ENCODE measurements around the gene ATG3.
"Not testable (repeated sequence)": the region's sequence is repeated elsewhere in the genome, so short reads cannot be mapped to it uniquely, and the experiment has no call there.

ATG3 gene

DNA sequence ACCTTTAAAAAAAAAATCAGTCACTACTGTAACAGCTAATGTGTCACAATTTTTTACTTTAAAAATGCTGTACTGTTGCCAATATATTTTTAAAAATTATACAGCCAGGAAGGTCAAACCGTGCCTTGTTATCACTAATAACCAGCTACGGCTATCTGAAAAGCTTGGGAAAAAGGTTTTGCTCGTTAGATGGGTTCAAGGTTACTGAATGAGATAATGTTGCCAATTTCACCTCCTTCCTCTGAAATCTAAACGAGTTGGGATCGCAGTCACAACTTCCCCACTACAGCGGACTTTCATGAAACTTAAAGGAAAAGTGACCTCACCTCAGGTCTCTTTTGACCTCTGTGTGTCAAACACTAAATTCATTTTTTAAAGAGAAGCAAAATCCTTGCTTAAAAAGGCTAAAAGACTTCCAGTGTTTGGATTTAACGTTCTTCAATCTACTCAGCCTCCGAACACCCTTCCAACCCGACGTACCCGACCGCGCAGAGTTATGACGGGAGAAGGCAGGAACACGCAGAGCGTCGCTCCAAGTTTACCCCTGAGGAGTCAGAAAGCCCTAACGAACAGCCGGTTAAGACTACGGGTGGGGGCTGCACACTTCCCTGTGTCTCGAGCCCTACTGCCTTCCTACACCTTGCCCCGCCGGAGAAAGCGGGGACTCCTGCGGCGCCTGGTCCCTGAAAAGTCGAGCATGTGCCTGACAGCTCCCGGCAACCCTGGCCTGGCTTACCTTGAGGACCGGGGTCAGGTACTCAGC is 860 bp downstream of the ATG3 start:
- DNase-seq = peak; percentile 76

DNA sequence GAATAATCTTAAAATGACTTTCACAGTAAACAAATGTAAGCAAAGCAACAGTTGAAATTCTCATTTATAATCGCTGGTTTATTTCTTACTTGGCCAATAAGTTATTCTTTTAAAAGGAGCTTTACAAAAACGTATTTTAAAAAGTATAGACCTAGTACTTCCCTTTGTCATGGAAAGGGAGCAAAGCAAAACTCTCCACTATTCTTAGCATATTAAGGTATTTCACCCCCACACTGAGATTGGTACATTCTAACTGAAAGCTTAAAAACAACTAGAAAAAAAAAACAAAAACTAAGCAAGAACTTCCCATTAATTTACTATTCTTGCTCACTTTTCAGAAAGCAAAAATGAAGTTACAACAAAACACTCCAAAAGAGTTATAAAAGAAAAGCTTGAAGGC is 1.5 kb downstream of the ATG3 start:
- no peak for DNase-seq

DNA sequence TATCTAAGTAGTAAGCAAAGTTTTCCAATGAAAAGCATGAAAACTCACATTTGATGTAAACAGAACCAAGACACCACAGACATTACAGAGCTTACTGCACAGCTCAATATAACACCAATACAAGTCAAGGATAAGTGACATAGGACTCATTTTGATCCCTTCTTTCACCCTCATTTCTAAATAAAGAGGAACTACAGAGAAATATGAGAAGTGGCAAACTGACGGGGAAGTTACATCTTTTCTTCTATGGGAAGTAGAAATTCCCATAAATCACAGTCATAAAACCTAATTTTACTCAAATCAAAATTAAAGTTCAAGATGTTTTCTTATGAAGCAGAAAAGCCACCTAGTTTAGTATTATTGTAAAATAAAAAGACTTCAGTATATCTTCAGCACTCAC is 3.8 kb downstream of the ATG3 start:
- no peak for DNase-seq

DNA sequence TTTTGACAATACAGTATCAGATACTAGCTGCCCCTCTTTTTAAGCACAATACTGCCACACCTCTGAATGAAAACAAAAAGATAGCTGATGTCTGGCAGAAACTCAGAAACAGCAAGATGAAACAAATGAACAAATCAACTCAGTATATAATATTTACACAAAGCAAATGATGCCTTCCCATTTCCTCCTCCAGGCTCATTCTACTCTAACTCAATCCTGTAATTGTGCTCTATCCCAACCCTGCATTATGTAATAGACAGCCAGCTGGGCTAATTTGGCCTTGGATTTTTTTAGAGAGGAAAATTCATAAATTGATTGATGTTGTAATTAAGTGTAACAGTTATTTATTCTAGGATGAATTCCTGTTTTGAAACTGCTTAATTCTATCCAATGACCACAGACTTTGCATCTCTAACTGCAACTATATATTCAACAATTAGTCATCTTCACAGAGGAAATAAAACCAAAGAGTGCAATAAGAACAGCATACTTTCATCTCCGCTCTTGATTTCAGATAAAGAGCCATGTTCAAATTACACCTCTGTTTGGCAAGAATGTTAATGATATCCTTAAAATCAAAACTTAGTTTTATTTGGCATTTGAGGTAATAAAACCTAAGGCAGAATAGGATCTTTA is 6.1 kb downstream of the ATG3 start:
- DNase-seq = no peak

DNA sequence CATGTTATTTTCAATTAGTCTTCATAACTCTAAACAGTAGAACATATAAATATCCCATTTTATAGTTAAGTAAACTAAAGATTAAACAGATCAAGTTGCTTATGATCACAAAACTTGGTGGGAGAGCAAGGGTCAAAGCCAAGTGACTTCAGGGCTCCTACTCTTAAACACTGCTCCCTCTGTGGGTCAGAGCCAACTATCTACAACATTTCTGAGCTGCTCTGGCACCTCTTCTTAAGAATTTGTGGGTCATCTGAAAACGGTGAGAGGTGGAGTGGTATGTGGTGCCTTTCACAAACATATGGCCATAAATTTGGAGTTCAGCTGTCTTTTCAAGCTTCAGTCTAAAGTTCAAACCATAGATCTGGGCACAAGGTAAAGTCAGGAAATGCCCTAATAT is 10.9 kb downstream of the ATG3 start:
- DNase-seq = no peak

DNA sequence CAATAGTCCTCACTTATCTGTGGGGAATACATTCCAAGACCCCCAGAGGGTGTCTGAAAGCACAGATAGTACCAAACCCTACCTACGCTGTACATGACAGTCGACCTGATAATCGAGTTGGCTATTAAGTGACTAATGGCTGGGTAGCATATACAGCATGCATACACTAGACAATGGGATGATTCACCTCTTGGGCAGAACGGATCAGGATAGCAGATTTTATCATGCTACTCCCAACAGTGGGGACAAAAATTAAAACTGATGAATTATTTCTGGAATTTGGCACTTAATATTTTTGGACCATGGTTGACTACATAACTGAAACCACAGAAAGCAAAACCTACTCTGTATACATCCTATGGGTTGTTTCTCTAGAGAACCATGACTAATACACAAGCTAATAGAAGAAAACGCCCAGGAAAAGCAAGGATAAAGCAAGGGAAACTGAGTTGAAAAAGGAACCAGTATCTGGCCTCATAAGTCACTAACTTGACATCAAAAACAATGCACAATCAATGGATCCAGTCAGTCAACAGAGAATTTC is 15.5 kb downstream of the ATG3 start:
- DNase-seq = no peak

DNA sequence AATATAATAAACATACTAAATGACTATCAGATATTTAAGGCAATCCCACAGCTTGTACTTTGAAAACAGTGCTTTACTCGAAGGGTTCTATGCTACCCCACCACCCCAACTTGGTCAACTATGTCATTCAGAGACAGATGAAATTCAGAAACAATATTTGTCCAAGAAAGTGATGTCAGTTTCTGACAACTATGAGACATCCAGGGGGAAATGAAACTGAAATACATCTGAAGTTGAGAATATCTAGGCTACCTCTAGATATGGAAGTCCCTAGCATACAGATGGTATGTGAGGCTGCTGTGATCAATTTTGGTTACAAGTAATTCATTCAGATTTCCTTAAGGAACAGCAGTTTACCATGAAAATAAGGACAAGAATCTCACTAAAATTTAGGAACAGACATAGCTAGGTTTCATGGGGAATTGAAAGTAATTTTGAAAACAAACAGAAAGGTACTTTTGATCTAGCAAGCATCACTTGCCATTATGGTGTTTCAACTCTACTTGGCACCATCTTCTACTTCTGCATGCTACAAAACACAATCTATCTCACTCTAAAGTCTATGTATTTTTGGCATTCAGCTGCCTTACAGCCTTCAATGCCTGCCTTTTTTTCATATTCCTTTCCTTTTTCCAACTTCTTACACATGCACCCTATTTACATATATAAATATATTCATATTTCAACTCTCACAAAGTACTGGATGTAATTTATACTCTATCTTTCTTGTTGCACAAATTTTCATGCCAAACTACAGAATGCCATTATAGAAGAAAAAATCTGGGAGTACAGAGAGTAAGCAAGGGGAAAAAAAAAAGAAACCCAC is 21.7 kb downstream of the ATG3 start:
- DNase-seq = no peak

DNA sequence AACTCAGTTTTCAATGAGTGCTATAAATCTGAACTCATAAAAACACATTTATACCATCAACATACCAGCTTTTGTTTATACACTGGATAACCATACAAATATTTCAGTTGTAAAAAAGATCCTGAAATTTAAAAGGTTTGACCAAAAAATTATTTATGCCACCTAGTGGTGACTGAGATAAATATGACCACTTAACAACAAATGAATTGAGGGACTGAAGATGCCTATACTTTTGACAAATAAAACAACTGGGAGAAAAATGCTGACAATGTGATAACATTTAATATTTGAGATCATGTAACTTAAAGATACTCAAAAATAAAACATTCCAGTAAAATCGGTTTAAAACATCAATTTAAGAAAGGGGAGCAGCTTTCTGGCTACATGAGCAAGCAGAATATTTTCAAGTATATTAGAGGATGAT is 30.4 kb downstream of the ATG3 start:
- no peak for DNase-seq

DNA sequence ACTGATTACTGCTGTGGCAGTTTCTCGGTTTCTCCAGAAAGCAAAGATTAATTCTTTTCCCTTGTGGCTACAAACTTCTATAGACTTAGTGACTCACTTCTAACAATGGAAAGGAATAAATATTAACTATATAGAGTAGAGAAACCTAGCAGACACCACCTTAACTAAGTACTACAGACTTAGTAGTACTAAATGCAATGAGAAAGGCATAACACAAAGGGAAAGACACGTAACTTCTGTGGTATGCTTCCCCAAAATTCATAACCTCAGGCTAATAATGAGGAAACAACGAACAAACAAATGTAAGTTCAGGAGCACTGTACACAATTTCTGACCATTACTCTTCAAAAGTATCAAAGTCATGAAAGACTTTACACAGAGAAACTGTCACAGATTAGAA is 31.2 kb downstream of the ATG3 start:
- no peak for DNase-seq

DNA sequence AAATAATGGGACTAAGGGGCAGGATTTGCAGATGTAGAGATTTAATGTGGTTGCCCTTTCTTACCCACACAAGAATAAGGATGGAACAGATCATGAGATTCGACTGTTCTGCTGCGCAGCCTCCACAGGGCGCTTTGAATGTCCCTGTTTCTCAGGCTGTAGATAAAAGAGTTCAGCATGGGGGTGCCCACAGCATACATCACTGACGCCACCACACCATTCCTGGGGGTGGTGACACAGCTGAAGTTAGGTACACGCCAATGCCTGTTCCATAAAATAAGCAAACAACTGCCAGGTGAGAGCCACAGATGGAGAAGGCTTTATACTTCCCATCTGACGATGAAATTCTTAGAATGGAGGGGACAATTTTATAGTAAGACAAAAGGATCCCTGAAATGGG is 37.6 kb downstream of the ATG3 start:
- not testable (repeated sequence) for DNase-seq

DNA sequence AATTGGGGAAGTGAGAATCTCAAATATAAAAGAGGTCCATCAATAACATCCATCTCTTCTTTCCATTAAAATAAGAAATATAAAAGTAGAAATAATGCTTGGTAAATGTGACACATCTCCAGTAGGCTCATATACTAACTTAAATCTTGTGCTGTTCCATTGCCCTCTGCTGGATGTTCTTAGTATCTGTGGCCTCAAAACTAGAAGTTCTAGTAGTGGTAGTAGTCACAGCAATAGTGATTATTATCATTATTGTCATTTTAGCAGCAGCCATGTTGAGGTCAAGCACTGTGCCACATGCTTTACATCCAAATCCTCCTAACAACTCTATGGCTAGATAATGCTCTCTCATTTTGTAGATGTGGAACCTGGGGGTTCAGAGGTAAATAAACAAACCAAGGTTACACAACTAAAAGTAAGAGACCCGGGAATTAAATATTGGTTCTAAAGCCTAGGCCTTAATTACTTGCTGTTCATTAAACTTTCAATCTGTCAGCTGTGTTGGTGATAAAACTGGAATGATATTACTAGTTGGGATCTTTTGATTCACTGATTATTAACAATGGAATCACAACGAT is 42.2 kb downstream of the ATG3 start:
- peak; percentile 51 for DNase-seq

DNA sequence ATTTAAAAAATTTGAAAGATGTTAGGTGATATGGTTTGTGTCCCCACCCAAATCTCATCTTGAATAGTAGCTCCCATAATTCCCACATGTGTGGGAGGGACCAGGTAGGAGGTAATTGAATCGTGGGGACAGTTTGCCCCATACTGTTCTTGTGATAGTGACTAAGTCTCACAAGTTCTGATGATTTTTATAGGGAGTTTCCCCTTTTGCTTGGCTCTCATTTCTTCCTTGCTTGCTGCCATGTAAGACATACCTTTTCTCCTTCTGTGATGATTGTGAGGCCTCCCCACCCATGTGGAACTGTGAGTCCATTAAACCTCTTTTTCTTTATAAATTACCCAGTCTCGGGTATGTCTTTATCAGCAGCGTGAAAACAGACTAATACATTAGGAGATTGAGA is 42.8 kb downstream of the ATG3 start:
- DNase-seq = peak; percentile 22

DNA sequence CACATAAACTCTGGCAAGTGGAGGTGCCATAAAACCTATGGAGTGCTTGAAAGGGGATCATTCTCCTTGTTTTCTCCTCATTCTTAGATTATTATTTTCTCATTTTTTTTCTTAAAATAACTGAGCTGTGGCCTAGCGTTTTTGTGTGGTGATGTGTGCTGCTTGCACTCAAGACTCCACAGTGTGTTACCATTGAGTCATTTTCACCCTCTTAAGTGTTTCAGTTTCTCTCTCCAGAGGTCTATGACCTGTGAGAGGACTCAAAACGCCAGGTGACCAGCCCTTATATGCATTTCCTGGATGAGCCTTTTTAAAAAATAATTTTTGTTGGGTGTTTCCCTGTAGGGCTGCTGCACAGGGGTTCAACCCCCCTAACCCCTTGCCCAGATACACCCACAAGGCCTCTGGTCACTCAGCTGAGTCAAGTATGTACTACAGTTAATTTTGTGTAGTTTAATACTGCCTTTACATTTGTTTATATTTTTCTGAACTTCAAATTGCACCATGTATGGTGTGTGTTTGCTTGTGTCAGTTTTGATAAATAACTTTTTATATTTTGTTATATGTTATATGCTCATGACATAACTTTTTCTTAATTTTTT is 47.1 kb downstream of the ATG3 start:
- DNase-seq = no peak

DNA sequence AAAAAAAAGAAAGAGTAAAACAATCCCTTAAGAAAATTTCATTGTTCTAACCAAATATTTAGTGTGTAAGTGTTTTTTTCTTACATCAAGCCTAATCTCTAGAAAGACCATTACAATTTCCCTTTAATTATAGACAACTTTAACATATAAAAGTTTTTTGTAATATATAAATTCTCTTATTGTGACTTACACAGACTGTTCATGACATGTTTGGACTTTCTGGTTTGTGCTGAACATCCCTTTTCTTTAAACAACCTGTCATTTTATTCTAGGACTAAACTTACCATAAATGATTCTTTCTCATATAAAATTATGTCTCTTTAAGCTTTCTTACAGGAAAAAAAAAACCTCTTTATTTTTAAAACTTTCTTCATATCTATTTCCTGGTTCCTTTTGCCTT is 49.4 kb downstream of the ATG3 start:
- DNase-seq = no peak

DNA sequence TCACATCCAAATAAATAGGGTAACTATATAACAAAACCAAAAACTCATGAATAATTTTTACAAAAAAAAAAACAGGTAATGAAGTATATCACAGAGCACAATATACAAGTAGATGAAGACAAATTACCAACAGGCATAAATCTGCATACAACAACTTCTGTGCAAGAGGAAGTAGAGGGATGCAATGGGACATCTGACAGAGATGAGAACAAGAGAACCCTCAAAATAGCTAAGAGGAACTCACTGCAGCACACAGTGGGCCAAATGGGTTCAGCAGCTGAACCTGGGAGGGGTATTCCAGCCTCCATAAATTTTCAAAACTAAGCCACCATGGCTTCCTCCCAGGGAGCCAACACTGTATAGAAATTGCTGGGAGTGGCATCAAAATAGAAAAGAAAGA is 52.9 kb downstream of the ATG3 start:
- no peak for DNase-seq

DNA sequence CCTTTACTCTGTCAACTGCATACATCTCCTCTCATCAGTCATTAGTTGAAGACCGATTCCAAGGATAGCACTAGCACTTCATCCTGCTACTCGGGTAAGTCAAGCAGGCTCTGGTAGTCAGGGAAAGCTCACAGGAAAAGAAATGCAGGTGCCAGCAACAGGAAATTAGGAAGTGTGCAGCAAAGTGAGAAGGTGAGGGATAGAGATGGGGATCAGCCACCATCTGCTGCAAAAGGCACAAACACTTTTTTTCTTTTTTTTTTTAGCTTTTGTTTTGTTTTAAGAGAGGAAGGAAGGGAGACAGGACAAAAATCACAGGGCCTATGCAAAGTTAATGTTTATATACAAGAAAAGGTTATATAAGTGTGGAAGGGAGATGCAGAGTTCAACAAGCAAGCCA is 53.5 kb downstream of the ATG3 start:
- no peak for DNase-seq

DNA sequence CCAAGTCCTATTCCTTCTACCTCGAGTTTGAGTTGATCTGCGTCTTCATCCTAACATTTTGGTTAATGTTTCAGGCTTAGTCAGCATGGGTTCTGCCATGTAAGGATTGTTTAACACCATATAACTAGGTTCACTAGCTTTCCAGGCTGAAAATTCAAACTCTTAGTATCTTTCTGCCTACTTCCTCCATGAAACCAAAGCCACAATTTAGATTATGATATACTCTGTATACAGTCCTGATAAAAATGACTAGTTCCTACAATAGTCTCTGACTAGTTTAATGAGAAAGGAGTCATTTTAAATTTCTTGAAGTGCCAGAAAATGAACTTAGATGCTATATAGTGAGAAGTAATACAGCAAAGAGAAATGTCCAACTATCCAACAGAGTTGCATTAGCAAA is 55.9 kb downstream of the ATG3 start:
- DNase-seq = no peak

DNA sequence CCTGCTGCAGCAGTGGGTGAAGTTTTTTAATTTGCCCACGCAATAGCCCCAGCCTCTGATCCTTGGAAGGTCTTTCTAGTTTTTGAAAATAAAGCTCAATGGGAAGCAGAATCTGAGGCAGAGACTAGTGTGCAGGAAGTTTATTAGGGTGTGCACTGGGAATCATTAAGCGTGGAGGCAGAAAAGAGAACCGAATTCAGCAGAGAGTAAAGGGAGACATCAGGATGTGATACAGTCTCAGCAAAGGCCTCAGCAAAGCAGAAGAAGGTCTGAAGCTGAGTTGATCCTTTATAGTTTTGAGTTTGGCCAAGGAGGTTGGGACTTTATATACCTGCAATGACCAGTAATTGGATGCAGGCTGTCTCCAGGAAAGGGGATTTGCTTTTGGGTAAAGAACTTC is 57.6 kb downstream of the ATG3 start:
- DNase-seq = no peak

DNA sequence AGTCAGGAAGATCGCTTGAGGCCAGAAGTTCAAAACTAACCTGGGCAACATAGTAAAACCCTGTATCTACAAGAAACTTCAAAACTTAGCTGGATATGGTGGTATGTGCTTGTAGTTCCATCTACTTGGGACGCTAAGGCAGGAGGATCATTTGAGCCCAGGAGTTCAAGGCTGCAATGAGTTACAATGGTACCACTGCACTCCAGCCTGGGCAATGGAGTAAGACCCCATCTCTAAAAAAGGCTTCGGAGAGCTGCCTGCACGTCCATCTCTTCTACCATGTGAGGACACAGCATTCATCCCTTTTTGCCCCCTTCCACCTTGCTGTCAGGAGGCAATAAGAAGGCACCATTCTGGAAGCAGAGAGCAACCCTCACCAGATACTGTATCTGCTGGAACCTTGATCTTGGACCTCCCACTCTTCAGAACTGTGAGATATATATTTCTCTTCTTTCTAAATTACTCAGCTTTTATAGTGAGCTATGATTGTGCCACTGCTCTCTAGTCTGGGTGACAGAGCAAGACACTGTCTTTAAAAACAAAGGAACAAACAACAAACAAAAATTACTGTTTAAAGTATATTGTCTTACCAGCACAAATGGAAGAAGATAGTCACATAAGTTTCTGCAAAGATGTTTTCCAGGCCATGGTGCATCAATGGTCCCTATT is 58.3 kb downstream of the ATG3 start:
- no peak for DNase-seq

DNA sequence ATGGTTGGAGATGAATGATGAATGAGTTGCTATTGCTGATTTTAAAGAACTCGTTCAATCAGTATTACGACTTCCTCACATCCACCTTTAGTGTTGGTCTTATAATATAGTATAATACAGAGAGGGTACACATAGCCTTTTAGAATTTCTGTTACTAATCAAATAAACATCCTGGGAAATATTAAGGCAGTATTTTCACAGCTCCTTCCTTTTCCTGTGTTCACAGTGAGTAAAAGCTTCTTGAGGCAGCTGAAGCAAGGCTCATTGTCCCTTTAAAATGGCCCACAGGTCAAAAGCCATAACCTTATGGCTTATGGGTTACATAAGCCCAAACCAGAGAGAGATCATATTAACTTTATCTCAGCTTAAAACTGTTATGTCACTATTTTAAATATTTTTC is 61.1 kb downstream of the ATG3 start:
- no peak for DNase-seq

DNA sequence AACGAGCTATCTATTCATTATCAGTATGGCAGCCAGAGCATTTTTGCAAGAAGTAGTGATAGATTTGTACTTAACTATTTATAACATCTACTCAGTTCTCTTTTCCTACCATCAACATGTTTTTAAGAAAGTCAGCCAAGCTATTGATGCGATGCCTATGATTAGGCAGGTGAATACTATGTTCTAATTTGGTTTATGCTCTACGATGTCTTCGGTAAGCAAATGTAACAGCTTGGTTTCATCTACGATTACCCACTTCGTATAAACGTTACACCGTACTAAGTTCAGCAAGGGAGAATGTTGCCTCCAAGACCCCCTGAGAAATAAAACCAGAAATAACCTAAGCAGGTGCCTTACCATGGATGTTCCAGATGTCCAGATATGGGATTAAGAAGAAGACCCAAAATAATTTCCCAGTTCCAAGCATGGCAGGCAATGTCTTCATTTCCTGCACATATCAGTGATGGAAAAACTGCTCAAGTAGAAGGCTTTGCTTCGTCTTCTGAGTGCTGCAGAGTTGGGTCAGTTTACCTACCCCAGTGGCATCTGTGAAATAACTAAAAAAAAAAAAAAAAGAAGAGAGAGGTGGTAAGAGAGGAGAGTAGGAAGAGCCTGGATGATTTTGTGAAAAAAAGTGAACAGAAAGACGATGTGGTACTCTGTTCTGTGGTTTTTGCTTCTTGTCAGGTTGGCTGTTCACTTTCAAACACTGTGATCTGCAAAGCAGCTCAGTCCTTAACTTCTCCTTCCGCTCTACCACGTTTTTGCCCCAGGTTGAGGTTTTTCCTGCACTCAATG is 62.6 kb downstream of the ATG3 start, which contains the start of gene BTLA:
Gene BTLA, minus strand, starts transcription at position 559 of the 798 bp plus-strand sequence. Its CDS starts 114 bp downstream, at position 445.
- DNase-seq = peak; percentile 36
